Psoas muscle (tissue), 8 donors: ENCODE data around the gene CNTLN. TPM values are rescaled to one million over a fixed set of nuclear protein-coding genes. Genes with fewer than 3 reads are reported as not detected.

Source experiments
- ATAC-seq, 4 donors: fragments of 200-7000 bp; cut with Tn5 transposase; one replicate each; pipeline ENCODE4 v1.9.1; 2020; ENCODE audit warnings: moderate library complexity in 3 of 4, mild to moderate bottlenecking in 2 of 4
- DNase-seq, 2 donors: peaks; one replicate each; pipeline ENCODE4 v3.0.0-alpha.2; 2020
- H3K27ac ChIP-seq: fragments of 200-600 bp; one replicate; pipeline ENCODE4 v1.8.0; 2022
- H3K27me3 ChIP-seq, 3 donors: fragments of 200-600 bp in 1 of 3; one replicate each; pipeline versions ENCODE4 v1.6.1 to v1.8.0; 2013 to 2022; ENCODE audit warnings: low read length in 2 of 3, mild to moderate bottlenecking in 2 of 3, moderate library complexity in 1 of 3; ENCODE audit not compliant: insufficient read depth in 3 of 3
- H3K36me3 ChIP-seq, 2 donors: fragments of 200-600 bp in 1 of 2; one replicate each; pipeline versions ENCODE4 v1.6.1 to v1.8.0; 2013 to 2022; ENCODE audit warnings: low read depth in 1 of 2, mild to moderate bottlenecking in 1 of 2, moderate library complexity in 1 of 2; ENCODE audit not compliant: insufficient read depth in 1 of 2
- H3K4me1 ChIP-seq: fragments of 200-600 bp; one replicate; pipeline ENCODE4 v1.8.0; 2022
- H3K4me3 ChIP-seq: fragments of 200-600 bp; one replicate; pipeline ENCODE4 v1.8.0; 2022; ENCODE audit warnings: mild to moderate bottlenecking
- H3K9me3 ChIP-seq: fragments of 200-600 bp; one replicate; pipeline ENCODE4 v1.8.0; 2022
- WGBS, 3 donors: extraction: QIAGEN DNeasy Blood & Tissue Kit; methylation state at CpG; one replicate each; pipeline versions ENCODE4 v1.1.6 to v1.1.7; 2013; 5-methylcytosine and 5-hydroxymethylcytosine counted together
- intact Hi-C, 2 donors: fragments of 100-400 bp; cut with DNase I; formaldehyde crosslinking; loops; one replicate each; pipeline versions ENCODE4 v1.11.0 to v1.14.2; 2022
- polyA plus RNA-seq, 3 donors: library from polyadenylated mRNA; stranded (reverse); fragments of 200-250 nt; gene quantifications; one replicate each; pipeline ENCODE4 v1.2.3, GENCODE V29; 2013
- total RNA-seq, 4 donors: library from RNA; stranded (reverse); fragmentation: NEBNext Ultra II Directional in 2 of 4; extraction: Animal tissue kit (Norgen Biotek cat#: 25700) in 2 of 4; gene quantifications; one replicate each; pipeline versions ENCODE4 v1.2.1 to v1.2.4, GENCODE V29; 2021 to 2023
- TF ChIP-seq, protein P1 (sequence below): fragments of 200-600 bp; IDR thresholded peaks from one replicate; pipeline ENCODE4 v1.8.0; 2022; ENCODE audit warnings: antibody characterized with exemption
- donor health status: healthy with polysubstance abuse.
- donor health status: DM: no; HTN: no; CAD: no; lungs with moderate emphysema.
- donor health status: Bipolar disorder and iron deficiency.
- donor health status: healthy.
- donor health status: DM: yes; HTN: yes; CAD: no.
- donor health status: DM: no; HTN: no; CAD: no.
- donor health status: DM: no; HTN: no; CAD: no.
- donor health status: DM: yes; HTN: yes; CAD: no.

Gene CNTLN
- total and polyA plus RNA-seq, 7 donors, result 0.66 to 2.4 (median 1.5) TPM

DNA sequence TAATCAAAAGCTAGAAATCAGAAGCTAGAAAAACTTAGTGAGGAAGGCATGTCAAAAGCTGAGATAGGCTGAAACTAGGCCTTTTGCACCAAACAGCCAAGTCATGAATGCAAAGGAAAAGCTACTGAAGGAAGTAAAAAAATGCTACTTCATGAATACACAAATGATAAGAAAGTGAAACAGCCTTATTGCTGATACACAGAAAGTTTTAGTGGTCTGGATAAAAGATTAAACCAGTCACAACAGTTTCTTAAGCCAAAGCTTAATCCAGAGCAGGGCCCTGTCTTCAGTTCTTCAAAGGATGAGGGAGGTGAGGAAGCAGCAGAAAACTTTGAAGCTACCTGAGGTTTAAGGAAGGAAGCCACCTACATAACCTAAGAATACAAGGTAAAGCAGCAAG is 341.6 kb downstream of the CNTLN start:
- ATAC-seq, result no peak
- DNase-seq, result no peak
- H3K4me1 ChIP-seq, result no peaks in the 10 kb centered on the region
- no peaks in the 10 kb centered on the region for H3K9me3 ChIP-seq
- H3K27ac ChIP-seq, result no peak overlapping the region
- H3K27me3 ChIP-seq, result no peaks in the 10 kb centered on the region
- TF ChIP-seq, protein P1, sequence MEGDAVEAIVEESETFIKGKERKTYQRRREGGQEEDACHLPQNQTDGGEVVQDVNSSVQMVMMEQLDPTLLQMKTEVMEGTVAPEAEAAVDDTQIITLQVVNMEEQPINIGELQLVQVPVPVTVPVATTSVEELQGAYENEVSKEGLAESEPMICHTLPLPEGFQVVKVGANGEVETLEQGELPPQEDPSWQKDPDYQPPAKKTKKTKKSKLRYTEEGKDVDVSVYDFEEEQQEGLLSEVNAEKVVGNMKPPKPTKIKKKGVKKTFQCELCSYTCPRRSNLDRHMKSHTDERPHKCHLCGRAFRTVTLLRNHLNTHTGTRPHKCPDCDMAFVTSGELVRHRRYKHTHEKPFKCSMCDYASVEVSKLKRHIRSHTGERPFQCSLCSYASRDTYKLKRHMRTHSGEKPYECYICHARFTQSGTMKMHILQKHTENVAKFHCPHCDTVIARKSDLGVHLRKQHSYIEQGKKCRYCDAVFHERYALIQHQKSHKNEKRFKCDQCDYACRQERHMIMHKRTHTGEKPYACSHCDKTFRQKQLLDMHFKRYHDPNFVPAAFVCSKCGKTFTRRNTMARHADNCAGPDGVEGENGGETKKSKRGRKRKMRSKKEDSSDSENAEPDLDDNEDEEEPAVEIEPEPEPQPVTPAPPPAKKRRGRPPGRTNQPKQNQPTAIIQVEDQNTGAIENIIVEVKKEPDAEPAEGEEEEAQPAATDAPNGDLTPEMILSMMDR, result no peak
- intact Hi-C loops, result no loop called here
- no peak overlapping the region for H3K4me3 ChIP-seq
- H3K36me3 ChIP-seq, result no peaks in the 10 kb centered on the region

DNA sequence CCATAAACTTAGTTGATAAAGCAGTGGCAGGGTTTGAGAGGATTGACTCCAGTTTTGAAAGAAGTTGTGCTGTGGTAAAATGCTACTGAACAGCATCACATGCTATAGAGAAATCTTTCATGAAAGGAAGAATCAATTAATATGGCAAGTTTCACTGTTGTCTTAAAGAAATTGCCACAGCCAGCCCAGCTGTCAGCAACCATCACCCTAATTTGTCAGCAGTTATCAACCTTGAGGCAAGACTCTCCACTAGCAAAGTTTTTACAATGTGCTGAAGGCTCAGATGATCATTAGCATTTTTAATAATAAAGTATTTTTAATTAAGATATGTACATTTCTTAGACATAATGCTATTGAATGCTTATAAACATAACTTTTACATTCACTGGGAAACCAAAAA is 343.0 kb downstream of the CNTLN start:
- intact Hi-C loops, result no loop called here
- no peaks in the 10 kb centered on the region for H3K36me3 ChIP-seq
- no peaks in the 10 kb centered on the region for H3K4me1 ChIP-seq
- no peak overlapping the region for H3K4me3 ChIP-seq
- TF ChIP-seq, protein P1, result no peak
- no peak overlapping the region for H3K27ac ChIP-seq
- no peak for DNase-seq
- no peak for ATAC-seq
- H3K9me3 ChIP-seq, result no peaks in the 10 kb centered on the region
- no peaks in the 10 kb centered on the region for H3K27me3 ChIP-seq

DNA sequence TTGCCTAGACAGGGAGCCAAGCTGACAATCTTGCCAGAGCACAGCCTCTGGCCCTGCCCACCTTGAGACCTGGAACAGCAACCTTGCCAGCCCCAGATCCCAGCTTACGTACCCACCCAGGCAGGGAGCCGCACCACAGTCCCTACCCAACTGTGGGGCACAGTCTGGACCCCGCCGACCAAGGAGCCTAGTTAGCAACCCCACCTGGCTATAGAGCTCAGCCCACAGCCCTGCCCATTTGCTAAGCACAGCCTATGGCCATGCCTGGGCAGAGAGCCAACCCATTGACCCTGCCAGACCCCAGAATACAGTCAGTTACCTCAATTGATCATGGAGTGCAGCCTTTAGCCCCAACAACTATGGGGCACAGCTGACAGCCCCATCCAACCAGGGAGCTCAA is 346.1 kb downstream of the CNTLN start:
- Histone ChIP-seq H3K27me3 (no peaks in the 10 kb centered on the region), H3K27ac (no peak overlapping the region), H3K9me3 (no peaks in the 10 kb centered on the region), H3K36me3 (peaks cover 0 to 4% of the 10 kb centered on the region in 2 donors), H3K4me1 (no peaks in the 10 kb centered on the region), H3K4me3 (no peak overlapping the region)
- DNase-seq (no peak), ATAC-seq (no peak)
- TF ChIP-seq, protein P1, result no peak
- intact Hi-C loops, result no loop called here
- WGBS, 3 donors, result 99 to 100% (median 100%) methylated on average over 4 of the region's 4 CpGs

DNA sequence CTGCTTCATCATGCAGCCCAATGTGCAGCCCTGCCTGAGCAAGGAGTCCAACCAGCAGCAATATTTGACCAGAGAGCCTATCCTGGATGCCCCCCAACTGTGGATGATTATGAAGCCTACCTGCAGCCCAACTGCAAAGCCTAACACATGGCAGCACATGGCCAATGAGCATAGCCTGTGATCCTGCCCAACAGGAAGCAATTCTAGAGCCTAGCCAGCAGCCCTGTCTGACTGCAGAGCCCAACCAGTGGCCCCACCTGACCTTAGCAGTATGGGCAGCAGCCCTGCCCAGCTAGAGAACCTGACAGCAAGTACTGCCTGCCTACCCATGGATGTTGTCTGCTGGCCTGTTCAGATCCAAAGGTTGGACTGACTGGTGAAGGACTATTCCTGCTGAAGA is 346.7 kb downstream of the CNTLN start:
- DNase-seq (no peak), ATAC-seq (no peak)
- Histone ChIP-seq H3K27ac (no peak overlapping the region), H3K27me3 (no peaks in the 10 kb centered on the region), H3K4me1 (no peaks in the 10 kb centered on the region), H3K36me3 (peaks cover 0 to 4% of the 10 kb centered on the region in 2 donors), H3K4me3 (no peak overlapping the region), H3K9me3 (no peaks in the 10 kb centered on the region)
- TF ChIP-seq, protein P1, result no peak
- intact Hi-C loops, result no loop called here

DNA sequence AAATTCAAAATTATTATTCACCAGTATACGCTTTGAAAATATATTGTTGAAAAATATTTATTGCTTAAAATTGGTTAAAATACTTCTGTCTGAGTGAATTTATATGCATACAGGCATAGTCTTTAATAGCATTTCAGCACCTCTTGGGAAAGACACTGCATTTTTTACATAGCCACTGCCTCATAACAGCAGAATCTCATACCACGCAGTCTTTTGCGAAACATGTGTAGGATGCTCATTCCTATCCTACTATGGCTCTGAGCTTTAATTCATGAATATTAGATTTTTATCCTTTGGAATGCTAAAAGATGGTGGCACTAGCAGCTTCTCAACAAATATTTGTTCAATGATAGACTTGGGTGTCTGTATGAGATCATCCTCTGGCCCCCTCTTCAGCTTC is 350.1 kb downstream of the CNTLN start:
- H3K9me3 ChIP-seq, result no peaks in the 10 kb centered on the region
- H3K27ac ChIP-seq, result no peak overlapping the region
- DNase-seq (no peak), ATAC-seq (no peak)
- H3K27me3 ChIP-seq, result no peaks in the 10 kb centered on the region
- H3K36me3 ChIP-seq, result peaks cover 0 to 10% of the 10 kb centered on the region in 2 donors
- no peaks in the 10 kb centered on the region for H3K4me1 ChIP-seq
- H3K4me3 ChIP-seq, result no peak overlapping the region
- TF ChIP-seq, protein P1, result no peak
- intact Hi-C loops, result no loop called here
- 98 to 99% (median 99%) methylated on average over 3 of the region's 3 CpGs for WGBS, 3 donors
